ENCODE results near the gene RNPEPL1. TPM values are rescaled to one million over a fixed set of nuclear protein-coding genes. Genes with fewer than 3 reads are reported as not detected.
A peak's percentile ranks its signal among the peaks of the same experiment; 100 is the strongest.

RNPEPL1 gene
- total RNA-seq, 1 experiment from 2014 or later, result 22.6 TPM

DNA sequence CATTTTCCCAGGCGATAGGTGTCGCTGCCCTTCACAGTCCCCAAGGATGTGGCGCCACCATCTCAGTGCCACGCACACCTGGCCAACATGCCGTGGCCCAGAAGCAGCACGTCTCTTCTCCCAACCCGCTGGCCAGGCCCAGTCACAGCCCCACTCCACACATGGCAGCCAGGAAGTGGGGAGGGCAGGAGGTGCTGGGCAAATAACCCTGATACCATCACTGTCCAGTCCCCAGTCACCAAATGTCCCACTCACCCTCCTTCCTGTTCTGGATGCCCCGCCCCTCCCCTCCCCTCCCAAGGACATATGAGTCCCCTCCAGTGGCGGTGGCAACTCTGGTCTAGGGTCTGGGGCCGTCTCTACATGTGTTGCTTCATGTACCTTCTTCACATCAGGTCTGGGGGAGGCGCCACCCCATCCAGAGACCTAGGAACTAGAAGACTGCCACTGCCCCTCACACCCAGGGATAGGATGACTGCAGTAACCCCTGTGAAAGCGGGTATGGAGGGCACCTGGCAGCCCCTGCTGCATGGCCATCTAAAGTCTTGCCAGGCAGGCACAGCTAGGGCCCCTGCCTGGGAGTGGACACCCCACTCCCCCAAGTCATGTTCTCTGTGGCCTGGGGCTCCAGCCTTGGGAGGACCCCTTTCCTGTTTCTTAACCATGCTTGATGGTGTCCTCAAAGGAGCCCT, 10.9 kb downstream of the RNPEPL1 start:
- Mint-ChIP-seq H3K4me3 (ENCODE audit: unreplicated experiment) (no peak overlapping the region), H3K36me3 (ENCODE audit: insufficient read depth, unreplicated experiment) (peaks cover 13% of the 10 kb centered on the region), H3K27me3 (ENCODE audit: insufficient read depth, unreplicated experiment) (no peaks in the 10 kb centered on the region), H3K9me3 (ENCODE audit: unreplicated experiment) (no peaks in the 10 kb centered on the region), H3K27ac (ENCODE audit: unreplicated experiment) (no peak overlapping the region), H3K4me1 (ENCODE audit: low read depth, unreplicated experiment) (peaks cover 13% of the 10 kb centered on the region)
- Histone ChIP-seq H3K9me3 (no peaks in the 10 kb centered on the region), H3K4me3 (ENCODE audit: low read depth, low read length) (no peak overlapping the region), H3K36me3 (ENCODE audit: control insufficient read depth, insufficient read depth, low read length) (peaks cover 1% of the 10 kb centered on the region; the same call in 1 of the 2 replicates), H3K27me3 (replicated peaks; ENCODE audit: control insufficient read depth, insufficient read depth, low read length) (no peaks in the 10 kb centered on the region), H3K4me1 (no peaks in the 10 kb centered on the region)
- POLR2A ChIA-PET, result no interaction called here
- DNase-seq, result no peak
- BruUV-seq (replicated peaks), result no TSS peak
- CTCF ChIA-PET, result interaction anchor here (1.0 kb wide), 1 partner anchor 13 kb away, joined by 8 read pairs; no protein-coding TSS in a partner anchor
- intact Hi-C loops (cut with micrococcal nuclease; ENCODE audit: unreplicated experiment), result no loop called here
- TF ChIP-seq, protein P1, sequence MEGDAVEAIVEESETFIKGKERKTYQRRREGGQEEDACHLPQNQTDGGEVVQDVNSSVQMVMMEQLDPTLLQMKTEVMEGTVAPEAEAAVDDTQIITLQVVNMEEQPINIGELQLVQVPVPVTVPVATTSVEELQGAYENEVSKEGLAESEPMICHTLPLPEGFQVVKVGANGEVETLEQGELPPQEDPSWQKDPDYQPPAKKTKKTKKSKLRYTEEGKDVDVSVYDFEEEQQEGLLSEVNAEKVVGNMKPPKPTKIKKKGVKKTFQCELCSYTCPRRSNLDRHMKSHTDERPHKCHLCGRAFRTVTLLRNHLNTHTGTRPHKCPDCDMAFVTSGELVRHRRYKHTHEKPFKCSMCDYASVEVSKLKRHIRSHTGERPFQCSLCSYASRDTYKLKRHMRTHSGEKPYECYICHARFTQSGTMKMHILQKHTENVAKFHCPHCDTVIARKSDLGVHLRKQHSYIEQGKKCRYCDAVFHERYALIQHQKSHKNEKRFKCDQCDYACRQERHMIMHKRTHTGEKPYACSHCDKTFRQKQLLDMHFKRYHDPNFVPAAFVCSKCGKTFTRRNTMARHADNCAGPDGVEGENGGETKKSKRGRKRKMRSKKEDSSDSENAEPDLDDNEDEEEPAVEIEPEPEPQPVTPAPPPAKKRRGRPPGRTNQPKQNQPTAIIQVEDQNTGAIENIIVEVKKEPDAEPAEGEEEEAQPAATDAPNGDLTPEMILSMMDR (IDR thresholded peaks at IDR 0.05; ENCODE audit: insufficient read depth in 1 of 2, low read depth in 1 of 2, low read length in 1 of 2, severe bottlenecking in 1 of 2, unreplicated experiment in 1 of 2), result no peak

DNA sequence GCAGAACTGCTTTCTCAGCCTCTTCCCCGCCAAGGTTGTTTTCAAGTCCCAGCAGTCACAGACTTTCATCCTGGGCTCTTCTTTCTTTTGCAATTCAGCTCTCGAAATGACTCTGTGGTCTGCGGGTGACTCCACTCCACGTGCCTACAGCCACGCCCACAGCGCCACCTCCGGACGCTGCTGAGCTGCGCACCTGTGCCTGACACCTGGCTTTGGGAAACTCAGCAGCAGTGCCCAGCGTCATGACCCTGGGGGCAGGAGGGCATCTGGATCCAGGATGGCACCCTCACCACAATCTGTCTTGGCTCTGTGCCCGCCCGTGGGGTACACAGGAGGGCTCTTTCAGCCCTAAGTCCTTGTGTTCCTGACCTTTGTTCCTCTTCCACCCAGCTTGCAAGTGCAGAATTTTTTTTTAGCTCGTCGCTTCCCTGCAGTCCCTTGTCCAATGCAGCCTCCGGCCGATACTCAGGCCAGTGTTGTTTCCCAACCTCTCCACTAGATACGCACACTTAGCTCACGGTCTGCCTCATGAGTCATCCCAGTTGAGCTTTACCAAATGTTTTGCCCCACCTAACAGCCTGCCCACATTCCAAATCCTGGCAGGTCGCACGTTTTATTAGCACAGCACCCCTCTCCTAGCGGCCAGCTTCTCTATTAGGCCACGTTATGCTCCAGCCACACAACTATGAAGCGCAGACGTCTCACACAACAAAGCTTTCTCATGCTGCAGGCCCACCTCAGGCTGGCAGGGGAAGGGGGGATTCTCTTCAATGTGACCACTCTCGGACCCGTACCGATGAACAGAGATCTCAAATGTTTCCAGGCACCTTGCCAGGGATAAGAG, 11.7 kb downstream of the RNPEPL1 start:
- Mint-ChIP-seq H3K27ac (ENCODE audit: unreplicated experiment) (peak overlapping the region; percentile 65), H3K4me1 (ENCODE audit: low read depth, unreplicated experiment) (peaks cover 13% of the 10 kb centered on the region), H3K36me3 (ENCODE audit: insufficient read depth, unreplicated experiment) (peaks cover 12% of the 10 kb centered on the region), H3K27me3 (ENCODE audit: insufficient read depth, unreplicated experiment) (no peaks in the 10 kb centered on the region), H3K9me3 (ENCODE audit: unreplicated experiment) (no peaks in the 10 kb centered on the region), H3K4me3 (ENCODE audit: unreplicated experiment) (no peak overlapping the region)
- Histone ChIP-seq H3K4me1 (no peaks in the 10 kb centered on the region), H3K9me3 (no peaks in the 10 kb centered on the region), H3K4me3 (ENCODE audit: low read depth, low read length) (no peak overlapping the region), H3K27me3 (replicated peaks; ENCODE audit: control insufficient read depth, insufficient read depth, low read length) (no peaks in the 10 kb centered on the region), H3K36me3 (ENCODE audit: control insufficient read depth, insufficient read depth, low read length) (peaks cover 1% of the 10 kb centered on the region; the same call in 1 of the 2 replicates)
- POLR2A ChIA-PET, result interaction anchor here (0.5 kb wide), 1 partner anchor 32 kb away, joined by 9 read pairs; no protein-coding TSS in a partner anchor
- intact Hi-C loops (cut with micrococcal nuclease; ENCODE audit: unreplicated experiment), result no loop called here
- BruUV-seq (replicated peaks), result no TSS peak
- no peak for DNase-seq
- CTCF ChIA-PET, result interaction anchor here (0.9 to 1.0 kb wide), 3 partner anchors 14 to 37 kb away, joined by 3 to 8 read pairs (median 3); no protein-coding TSS in a partner anchor
- TF ChIP-seq, protein P1 (IDR thresholded peaks at IDR 0.05; ENCODE audit: insufficient read depth in 1 of 2, low read depth in 1 of 2, low read length in 1 of 2, severe bottlenecking in 1 of 2, unreplicated experiment in 1 of 2), result no peak

DNA sequence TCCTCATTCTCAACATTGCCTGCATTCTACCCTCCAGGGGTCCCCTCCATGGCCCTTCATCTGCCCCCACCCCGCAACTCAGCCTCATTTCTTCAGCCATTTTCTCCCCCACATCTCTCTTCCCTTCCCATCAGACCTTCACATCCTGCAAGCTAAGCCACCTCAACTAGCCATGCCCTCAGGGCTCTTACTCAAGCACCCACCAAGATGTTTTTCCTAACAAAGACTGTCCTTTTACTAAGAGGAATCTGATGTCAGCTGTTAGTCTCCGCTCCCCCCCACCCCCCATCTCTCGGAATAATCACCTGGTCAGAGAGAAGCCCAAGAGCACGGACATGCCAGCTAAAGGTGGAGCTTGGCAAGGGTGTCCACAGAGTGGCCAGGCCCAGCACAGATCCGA, 13.5 kb downstream of the RNPEPL1 start:
- Histone ChIP-seq H3K4me3 (ENCODE audit: low read depth, low read length) (no peak overlapping the region), H3K36me3 (ENCODE audit: control insufficient read depth, insufficient read depth, low read length) (peaks cover 1% of the 10 kb centered on the region; the same call in 1 of the 2 replicates), H3K27me3 (replicated peaks; ENCODE audit: control insufficient read depth, insufficient read depth, low read length) (no peaks in the 10 kb centered on the region), H3K9me3 (no peaks in the 10 kb centered on the region), H3K4me1 (no peaks in the 10 kb centered on the region)
- TF ChIP-seq, protein P1 (IDR thresholded peaks at IDR 0.05; ENCODE audit: insufficient read depth in 1 of 2, low read depth in 1 of 2, low read length in 1 of 2, severe bottlenecking in 1 of 2, unreplicated experiment in 1 of 2), result no peak
- Mint-ChIP-seq H3K4me1 (ENCODE audit: low read depth, unreplicated experiment) (peaks cover 13% of the 10 kb centered on the region), H3K9me3 (ENCODE audit: unreplicated experiment) (no peaks in the 10 kb centered on the region), H3K27me3 (ENCODE audit: insufficient read depth, unreplicated experiment) (no peaks in the 10 kb centered on the region), H3K36me3 (ENCODE audit: insufficient read depth, unreplicated experiment) (peaks cover 11% of the 10 kb centered on the region), H3K4me3 (ENCODE audit: unreplicated experiment) (no peak overlapping the region), H3K27ac (ENCODE audit: unreplicated experiment) (no peak overlapping the region)
- ChIA-PET POLR2A (no interaction called here), CTCF (no interaction called here)
- BruUV-seq (replicated peaks), result no TSS peak
- DNase-seq, result no peak
- intact Hi-C loops (cut with micrococcal nuclease; ENCODE audit: unreplicated experiment), result no loop called here
